ENCODE results near the gene TJP2.
"Not testable (repeated sequence)": the region's sequence is repeated elsewhere in the genome, so short reads cannot be mapped to it uniquely, and the experiment has no call there.

Gene TJP2

GRCh38 chr9:69164573-69164972, 9.5 kb upstream of the TJP2 start:
- not testable (repeated sequence) for DNase-seq

- no peak for DNase-seq
Observed at GRCh38 chr9:69165581-69165980, 8.5 kb upstream of the TJP2 start.

GRCh38 chr9:69168709-69169217, 5.3 kb upstream of the TJP2 start:
- no peak for DNase-seq

GRCh38 chr9:69170231-69170630, 3.8 kb upstream of the TJP2 start:
- no peak for DNase-seq

GRCh38 chr9:69171049-69171448, 3.0 kb upstream of the TJP2 start:
- no peak for DNase-seq

GRCh38 chr9:69171517-69171916, 2.6 kb upstream of the TJP2 start:
- no peak for DNase-seq

GRCh38 chr9:69172895-69173294, 1.2 kb upstream of the TJP2 start:
- DNase-seq = no peak

- no peak for DNase-seq
Observed at GRCh38 chr9:69173497-69173890, 583 bp upstream of the TJP2 start.

GRCh38 chr9:69174616-69175463, 763 bp downstream of the TJP2 start:
- DNase-seq = no peak

- no peak for DNase-seq
Observed at GRCh38 chr9:69175486-69175885, 1.4 kb downstream of the TJP2 start.

- DNase-seq = no peak
Observed at GRCh38 chr9:69176471-69177171, 2.5 kb downstream of the TJP2 start.

- DNase-seq = no peak
Observed at GRCh38 chr9:69178583-69179011, 4.5 kb downstream of the TJP2 start.

- no peak for DNase-seq
Observed at GRCh38 chr9:69179037-69179436, 5.0 kb downstream of the TJP2 start.

GRCh38 chr9:69180200-69180599, 6.1 kb downstream of the TJP2 start:
- no peak for DNase-seq

- no peak for DNase-seq
Observed at GRCh38 chr9:69180670-69181069, 6.6 kb downstream of the TJP2 start.

GRCh38 chr9:69181908-69182353, 7.9 kb downstream of the TJP2 start:
- no peak for DNase-seq

GRCh38 chr9:69184266-69184665, 10.2 kb downstream of the TJP2 start:
- DNase-seq = no peak

- DNase-seq = no peak
Observed at GRCh38 chr9:69186841-69187611, 12.9 kb downstream of the TJP2 start.

GRCh38 chr9:69188975-69189374, 14.9 kb downstream of the TJP2 start:
- DNase-seq = no peak

GRCh38 chr9:69190086-69190862, 16.2 kb downstream of the TJP2 start:
- no peak for DNase-seq

- no peak for DNase-seq
Observed at GRCh38 chr9:69190863-69191181, 16.7 kb downstream of the TJP2 start.

- DNase-seq = no peak
Observed at GRCh38 chr9:69191231-69191630, 17.2 kb downstream of the TJP2 start.

- no peak for DNase-seq
Observed at GRCh38 chr9:69192214-69192613, 18.1 kb downstream of the TJP2 start.
